HK-2 (cell line): ENCODE results near the gene RFX7.
A peak's percentile ranks its signal among the peaks of the same experiment; 100 is the strongest.
"Not testable (repeated sequence)": the region's sequence is repeated elsewhere in the genome, so short reads cannot be mapped to it uniquely, and the experiment has no call there.

Source experiments
- DNase-seq: peaks from one replicate; pipeline ENCODE4 v3.0.0-alpha.2; 2018; ENCODE audit not compliant: unreplicated experiment

RFX7 gene

DNA sequence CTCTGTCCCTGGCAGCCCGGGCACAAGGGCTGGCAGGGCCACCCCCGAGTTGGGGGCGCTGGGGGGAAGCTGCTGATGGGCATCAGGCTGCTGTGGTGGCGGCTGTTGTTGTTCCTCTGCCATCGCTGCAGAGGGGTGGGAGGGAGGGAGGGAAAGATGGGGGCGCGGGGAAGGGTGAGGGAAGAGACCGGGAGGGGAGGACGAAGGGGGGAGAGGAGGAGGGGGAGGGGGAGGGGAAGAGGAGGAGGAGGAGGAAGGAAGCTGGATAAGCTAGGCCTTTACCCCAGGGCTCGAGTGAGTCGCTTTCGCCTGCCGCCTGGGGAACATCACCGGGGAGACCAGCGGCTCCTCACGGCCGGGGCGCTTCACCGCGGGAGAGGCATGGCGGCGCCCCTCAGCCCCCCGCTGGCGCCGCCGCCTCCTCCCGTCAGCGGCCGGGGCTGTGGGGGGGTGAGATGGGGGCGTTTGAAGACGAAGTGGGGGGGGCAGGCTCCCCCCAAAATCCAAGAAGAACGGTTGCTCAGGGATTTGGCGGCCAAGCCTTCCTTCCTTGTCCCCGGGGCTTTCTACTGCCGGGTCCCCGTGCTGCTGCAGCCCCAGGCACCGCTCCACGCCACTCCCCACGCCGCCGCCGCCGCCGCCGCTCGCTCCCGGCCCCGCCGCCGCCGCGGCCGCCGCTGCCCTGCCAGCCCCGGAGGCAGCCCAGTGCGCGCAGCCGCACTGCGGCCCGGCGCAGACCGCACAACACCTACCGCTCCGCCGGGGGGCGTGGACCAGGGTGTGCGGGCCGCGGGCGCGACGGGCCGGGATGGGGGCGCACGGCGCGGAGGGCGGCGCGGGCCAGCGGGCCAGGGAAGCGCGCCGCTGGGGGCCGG, at the start of gene RFX7:
Gene RFX7, minus strand, starts transcription at position 717 of the 875 bp plus-strand sequence. Its CDS starts 594 bp downstream, at position 123.
- DNase-seq = peak; percentile 66

- DNase-seq = no peak
Observed at GRCh38 chr15:56292546-56293316, 49.1 kb upstream of the RFX7 start.

GRCh38 chr15:56291741-56292140, 48.1 kb upstream of the RFX7 start:
- DNase-seq = no peak

DNA sequence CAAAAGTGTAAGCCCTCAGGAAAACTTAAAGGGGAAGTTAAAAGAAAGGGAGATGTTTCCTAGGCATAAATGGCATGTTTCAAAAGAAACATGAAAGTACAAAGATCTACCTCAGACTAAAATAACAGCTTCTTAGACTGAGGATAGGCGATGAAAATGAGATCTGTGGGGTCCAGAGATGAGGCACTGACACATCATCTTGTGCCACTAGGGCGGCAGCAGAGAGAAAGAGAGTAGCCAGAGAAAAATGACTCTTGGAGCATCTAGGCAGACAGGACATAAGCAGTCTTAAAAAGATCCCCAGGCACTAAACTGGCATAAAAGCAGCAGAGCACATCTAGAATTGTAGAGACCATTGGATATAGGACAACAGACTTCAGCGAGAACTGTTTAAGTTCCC, 42.5 kb upstream of the RFX7 start:
- DNase-seq = no peak

DNA sequence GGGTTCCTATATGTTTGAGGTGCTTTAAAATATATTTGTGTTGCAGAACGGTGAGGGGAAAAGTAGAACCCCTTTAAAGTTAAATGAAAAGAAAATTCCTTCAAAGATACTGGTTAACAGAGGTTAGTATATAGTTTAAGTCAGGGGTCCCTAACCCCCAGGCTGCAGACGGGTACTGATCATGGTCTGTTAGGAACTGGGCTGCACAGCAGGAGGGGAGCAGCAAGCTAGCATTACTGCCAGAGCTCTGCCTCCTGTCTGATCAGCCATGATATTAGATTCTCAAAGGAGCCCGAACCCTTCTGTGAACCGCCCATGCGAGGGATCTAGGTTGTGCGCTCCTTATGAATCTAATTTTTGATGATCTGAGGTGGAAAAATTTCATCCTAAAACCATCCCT, 37.5 kb upstream of the RFX7 start:
- no peak for DNase-seq

- no peak for DNase-seq
Observed at GRCh38 chr15:56273724-56274123, 30.0 kb upstream of the RFX7 start.

- no peak for DNase-seq
Observed at GRCh38 chr15:56272454-56272853, 28.8 kb upstream of the RFX7 start.

DNA sequence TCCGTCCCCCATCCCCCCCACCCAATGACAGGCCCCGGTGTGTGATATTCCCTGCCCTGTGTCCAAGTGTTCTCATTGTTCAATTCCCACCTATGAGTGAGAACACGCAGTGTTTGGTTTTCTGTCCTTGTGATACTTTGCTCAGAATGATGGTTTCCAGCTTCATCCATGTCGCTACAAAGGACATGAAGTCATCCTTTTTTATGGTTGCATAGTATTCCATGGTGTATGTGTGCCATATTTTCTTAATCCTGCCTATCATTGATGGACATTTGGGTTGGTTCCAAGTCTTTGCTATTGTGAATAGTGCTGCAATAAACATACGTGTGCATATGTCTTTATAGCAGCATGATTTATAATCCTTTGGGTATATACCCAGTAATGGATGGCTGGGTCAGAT, 22.8 kb upstream of the RFX7 start:
- DNase-seq = not testable (repeated sequence)

DNA sequence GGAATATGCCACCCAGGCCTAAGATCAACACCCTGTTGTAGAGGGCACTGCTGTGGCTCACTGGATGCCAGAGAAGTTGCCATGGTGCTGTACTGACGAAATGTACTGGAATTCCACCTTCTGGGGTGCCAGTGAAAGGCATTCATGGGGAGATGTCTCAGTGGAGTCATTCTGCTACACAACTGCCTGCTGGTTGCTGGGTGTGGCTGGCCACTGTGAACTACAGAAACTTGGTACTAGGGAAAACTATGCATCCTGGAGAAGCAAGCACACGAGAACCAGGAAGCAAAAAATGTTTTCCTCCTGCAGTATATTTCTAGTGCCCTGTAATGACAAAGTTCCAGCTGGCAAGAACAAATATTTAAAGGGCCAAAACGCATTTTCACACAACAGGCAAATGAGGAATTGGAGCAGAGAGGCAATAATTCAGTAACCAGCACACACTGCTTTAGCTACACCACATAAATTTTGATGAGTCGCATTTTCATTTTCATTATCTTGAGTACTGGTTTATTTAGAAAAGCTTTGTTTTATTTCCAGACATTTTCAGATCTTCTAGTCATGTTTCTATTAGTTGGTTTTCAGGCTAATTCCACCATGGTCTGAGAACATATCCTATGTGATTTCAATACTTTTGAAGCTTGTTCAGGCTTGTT, 18.3 kb upstream of the RFX7 start:
- DNase-seq = no peak

GRCh38 chr15:56257306-56257705, 13.6 kb upstream of the RFX7 start:
- DNase-seq = not testable (repeated sequence)

DNA sequence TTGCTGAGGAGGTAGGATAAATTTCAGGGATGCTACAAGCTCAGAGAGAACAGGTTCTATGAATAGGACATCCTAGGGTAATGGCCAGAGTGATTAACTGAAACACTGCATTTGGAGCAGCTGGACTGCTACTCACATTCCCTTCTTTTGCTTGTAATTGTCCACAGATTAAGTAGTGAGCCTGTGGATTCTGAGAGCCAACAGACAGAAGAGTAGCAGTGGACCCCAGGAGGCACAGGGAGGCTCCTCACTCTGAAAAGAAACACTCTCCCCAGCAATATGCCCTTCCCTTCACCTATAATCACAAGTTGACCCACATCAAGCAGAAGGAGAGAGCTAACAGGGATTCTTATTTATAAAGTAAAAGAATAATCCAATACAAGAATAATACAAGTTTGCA, 10.6 kb upstream of the RFX7 start:
- DNase-seq = no peak

DNA sequence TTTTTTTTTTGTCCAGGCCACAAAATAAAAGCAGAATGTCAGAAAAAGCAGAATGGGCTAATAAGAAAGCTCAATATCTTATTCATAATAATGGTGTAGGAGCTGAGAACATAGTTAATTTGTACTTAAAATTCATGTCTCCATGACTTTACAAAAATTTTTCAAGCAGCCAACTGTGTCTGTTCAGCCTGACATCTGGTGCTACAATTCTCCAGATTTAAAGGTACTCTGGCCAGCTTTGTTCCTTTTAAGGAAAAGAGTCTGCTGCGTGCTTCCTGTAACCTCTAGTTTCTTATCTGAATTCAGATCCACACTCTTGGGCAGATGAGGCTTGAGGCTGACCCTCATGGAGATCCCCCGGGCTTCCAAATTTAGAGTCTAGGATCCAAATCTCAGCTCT, 8.7 kb upstream of the RFX7 start:
- no peak for DNase-seq

DNA sequence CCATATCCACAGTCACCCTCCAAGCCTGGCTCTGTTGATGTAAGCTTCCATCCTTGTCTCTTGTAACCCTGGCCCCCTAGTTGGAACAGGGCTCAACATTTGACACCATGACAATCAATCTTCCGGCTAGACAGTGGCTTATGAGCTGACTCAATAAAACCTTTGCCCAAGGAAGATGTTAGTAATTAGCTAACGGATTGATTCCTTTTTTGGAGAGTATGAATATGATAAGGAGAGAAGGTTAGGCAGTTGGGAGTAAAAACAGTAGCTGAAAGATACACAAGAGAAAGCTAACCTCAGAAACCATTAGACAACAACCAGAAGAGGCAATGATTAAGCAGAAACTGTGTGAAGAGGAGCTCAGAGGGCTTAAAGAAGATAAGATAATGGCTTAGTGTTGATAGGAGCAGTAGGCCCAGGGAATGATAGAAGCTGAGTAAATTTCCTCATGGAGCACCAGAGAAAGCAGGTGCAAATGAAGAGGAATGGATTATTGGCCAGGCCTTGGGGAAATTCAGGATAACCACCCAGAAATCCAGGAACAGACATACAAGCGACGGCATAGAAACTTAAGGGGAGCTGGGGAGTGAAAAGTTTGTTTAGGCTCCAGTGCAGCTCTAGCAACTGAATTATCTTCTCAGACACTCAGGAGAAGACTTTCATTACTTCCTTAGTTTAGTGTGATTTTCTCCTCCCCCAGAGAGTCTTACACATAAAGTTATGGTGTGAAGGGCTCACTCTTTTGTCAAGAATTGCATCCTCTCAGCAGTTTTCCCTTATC, 7.8 kb upstream of the RFX7 start:
- DNase-seq = no peak

DNA sequence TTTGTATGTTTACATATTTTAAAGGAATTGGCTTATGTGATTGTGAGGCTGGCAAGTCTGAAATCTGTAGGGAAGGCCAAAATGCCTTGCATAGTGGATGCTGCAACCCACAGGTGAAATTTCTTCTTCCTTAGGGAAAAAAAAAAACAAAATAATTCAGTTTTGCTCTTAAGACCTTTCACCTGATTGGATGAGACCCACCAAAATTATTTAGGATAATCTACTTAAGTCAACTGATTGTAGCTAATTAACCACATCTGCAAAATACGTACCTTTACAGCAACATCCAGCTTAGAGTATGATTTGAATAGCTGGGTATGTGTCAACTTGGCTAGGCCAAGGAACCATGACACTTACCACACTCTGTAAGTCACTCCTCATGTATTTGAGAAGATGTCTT, 6.9 kb upstream of the RFX7 start:
- no peak for DNase-seq

DNA sequence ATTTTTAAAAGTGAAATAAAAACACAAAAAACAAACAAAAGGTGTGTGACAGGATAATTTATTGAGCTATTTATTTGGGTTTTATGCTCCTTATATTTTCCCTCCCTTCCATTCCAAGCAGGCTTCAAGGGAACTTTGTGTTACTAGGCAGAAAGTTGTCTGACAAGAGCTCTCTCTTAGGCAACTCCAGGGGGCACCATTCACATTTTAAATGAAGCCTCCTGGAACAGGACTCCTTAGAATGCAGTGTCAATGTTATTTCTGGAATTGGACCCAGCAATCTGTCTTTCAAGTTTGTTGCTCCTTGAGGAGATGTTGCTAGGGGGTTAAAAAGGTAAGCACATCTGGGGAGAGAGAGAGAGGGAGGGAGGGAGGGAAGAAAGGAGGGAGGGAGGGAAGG, 5.4 kb upstream of the RFX7 start:
- DNase-seq = no peak

DNA sequence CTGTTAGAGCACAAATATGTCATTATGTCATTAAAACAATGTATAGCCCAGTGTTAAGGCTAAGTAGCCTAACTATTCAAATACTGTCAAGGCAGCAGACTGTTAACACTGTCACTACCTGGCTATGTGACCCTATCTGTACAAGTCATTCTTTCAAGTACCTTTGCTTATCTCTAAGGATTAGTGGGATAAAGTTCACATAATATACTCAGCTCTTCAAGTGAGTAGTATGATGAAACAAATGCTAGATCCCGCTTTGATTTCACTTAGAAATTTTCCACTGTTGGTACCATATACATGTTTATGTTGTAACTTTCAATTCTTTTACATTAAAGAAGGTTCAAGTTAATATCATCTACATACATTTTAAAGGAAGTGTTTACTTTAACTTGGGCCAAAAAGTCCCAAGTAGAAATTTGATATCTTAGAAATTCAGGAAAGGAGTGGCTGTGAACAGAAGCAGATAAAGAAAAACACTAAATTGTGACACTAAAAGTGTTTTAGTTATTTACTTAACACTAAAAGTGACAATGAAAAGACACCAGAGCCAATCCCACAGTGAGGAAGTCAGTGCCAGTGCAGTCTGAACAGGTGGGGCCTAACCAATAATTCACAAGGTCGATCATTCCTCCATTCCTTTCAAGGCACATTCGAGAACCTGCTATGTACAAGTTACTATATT, 4.8 kb upstream of the RFX7 start:
- DNase-seq = no peak

DNA sequence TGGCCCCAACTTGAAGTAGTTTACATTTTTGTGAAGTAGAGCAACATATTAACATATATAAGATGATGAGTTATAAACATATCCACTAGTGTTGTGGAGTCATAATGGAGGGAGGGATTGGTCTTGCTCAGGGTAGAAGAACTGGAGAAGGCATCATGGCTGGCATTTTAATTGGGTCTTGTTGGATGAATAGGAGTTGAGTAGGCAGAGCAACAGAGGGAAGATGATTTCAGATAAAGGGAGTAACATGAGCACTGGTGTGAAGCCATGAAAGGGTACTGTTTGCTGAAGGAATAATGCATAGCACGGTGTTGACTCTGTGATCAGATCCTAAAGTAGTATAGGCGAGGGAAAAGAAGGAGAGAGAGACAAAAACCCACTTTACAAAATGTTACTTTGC, 3.6 kb upstream of the RFX7 start:
- DNase-seq = no peak

DNA sequence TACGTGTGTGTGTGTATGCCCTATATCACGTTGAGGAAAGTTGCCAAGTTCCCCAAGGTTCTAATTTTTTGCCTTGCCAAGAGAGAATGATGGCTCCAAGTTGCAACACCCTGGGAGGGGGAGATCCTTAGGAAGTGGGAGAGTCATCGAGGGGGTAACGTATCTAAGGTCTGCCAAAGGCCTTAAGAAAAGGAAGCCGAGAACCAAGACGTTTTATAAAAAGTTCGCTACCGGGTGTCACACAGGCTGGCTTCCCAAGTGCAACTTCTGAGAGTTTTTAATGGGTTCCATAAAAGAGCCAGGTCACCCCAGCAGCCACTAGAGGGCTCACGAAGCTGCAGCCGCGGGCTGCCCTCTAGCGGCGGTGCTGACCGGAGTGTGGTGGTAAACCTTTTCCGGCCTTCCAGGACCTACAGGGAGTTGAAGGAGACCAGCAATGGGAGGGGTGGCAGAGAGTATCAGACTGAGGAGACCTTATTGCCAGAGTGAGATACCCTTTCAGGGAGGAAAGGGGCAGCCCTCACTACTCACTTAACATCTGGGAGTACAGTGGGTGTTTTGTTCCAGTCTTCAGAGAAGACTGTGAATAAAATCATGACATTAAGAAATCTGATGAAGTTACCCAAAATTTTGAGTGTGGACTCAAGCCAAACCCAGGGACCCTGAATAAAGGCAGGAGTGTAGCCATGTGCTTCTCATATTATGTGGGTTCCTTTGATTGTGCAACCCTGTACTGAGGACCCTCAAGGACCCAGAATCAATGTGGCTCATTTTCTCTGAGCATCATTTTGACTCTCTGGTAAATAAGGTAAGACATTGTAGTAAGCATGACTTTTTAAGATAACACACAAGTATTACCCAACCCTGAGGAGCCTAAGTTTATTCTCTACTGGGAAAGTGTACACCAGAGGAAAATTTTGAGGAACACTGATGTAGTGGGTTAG, 2.5 kb upstream of the RFX7 start:
- peak; percentile 86 for DNase-seq

DNA sequence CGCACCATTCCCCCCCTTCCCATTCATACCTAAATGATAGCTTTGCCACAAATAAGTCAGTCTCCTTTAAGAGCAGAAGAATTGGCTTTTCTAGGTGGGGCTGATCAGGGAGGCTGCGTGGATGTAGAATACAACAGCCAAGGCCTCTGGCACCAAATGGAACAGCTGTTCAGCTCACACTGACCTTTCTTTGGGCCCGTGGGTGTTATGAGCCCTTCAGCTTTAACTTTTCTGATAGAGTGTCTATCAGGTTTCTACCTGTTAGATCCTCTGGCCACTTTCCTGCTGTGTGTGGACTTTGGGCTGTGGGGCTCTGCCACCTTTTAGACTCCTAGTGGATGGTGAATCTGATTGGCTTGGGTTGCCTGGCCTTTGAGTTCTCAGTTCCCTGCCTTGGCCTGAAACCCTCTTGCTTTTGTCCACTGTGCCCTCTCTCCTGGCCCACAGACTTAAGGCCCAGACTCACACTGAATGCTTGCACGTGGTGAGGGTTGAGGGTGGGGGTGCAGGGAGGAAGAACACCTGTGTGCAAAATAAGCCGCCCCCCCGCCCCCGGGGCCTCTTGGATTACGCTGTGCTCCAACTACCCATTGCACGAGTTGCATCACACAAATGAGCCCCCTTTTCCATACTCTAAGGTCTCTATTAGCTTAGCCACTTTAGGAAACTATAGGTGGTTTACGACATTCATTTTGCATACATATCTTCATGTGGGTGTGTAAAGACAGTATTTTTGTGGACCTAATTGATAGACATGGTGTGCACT, 1.3 kb upstream of the RFX7 start:
- peak; percentile 22 for DNase-seq
